ENCODE data around the gene FAM110A. TPM values are rescaled to one million over a fixed set of nuclear protein-coding genes. Genes with fewer than 3 reads are reported as not detected.

FAM110A gene
- total and polyA plus RNA-seq, 9 of the 15 experiments (the other 6 are each of a cell fraction or from before 2014, with no cell fraction given): 0.73 to 15.5 (median 3.6) TPM

DNA sequence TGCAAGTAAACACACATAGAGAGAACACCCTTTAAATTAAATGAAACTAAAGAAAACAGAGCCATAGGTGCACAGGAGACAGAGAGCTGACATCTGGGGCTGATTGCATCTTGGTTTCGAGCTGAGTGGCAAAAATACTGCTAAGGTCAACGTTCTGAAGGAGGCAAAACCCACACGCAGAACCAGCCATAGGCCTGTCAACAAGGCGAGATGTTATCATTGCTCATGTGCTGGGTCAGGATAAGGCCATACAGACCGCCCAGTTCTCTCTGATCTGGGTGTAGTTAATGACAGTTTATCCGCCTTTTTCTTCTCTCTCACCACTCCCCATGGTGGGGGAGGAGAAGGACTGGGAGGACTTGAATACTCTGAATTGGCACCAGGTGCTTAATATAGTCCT, 4.5 kb upstream of the FAM110A start (continued):
- TF ChIP-seq OTX1 (CRISPR knock-in tag; IDR thresholded peaks at IDR 0.05): no peak
- TF ChIP-seq PHF21A (IDR thresholded peaks at IDR 0.05; ENCODE audit: borderline replicate concordance, low read depth): no peak
- no peak for TF ChIP-seq ZNF668 (CRISPR knock-in tag; IDR thresholded peaks at IDR 0.05)
- TF ChIP-seq ZNF76 (CRISPR knock-in tag; IDR thresholded peaks at IDR 0.05; ENCODE audit: borderline replicate concordance): no peak
- TF ChIP-seq ATF7 (IDR thresholded peaks at IDR 0.05): peak; percentile 75
- no peak for TF ChIP-seq ZBTB7A (IDR thresholded peaks at IDR 0.05; ENCODE audit: borderline replicate concordance, control insufficient read depth, low read depth, low read length)
- TF ChIP-seq, protein P1, sequence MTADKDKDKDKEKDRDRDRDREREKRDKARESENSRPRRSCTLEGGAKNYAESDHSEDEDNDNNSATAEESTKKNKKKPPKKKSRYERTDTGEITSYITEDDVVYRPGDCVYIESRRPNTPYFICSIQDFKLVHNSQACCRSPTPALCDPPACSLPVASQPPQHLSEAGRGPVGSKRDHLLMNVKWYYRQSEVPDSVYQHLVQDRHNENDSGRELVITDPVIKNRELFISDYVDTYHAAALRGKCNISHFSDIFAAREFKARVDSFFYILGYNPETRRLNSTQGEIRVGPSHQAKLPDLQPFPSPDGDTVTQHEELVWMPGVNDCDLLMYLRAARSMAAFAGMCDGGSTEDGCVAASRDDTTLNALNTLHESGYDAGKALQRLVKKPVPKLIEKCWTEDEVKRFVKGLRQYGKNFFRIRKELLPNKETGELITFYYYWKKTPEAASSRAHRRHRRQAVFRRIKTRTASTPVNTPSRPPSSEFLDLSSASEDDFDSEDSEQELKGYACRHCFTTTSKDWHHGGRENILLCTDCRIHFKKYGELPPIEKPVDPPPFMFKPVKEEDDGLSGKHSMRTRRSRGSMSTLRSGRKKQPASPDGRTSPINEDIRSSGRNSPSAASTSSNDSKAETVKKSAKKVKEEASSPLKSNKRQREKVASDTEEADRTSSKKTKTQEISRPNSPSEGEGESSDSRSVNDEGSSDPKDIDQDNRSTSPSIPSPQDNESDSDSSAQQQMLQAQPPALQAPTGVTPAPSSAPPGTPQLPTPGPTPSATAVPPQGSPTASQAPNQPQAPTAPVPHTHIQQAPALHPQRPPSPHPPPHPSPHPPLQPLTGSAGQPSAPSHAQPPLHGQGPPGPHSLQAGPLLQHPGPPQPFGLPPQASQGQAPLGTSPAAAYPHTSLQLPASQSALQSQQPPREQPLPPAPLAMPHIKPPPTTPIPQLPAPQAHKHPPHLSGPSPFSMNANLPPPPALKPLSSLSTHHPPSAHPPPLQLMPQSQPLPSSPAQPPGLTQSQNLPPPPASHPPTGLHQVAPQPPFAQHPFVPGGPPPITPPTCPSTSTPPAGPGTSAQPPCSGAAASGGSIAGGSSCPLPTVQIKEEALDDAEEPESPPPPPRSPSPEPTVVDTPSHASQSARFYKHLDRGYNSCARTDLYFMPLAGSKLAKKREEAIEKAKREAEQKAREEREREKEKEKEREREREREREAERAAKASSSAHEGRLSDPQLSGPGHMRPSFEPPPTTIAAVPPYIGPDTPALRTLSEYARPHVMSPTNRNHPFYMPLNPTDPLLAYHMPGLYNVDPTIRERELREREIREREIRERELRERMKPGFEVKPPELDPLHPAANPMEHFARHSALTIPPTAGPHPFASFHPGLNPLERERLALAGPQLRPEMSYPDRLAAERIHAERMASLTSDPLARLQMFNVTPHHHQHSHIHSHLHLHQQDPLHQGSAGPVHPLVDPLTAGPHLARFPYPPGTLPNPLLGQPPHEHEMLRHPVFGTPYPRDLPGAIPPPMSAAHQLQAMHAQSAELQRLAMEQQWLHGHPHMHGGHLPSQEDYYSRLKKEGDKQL (CRISPR knock-in tag; IDR thresholded peaks at IDR 0.05; ENCODE audit: borderline replicate concordance): no peak
- TF ChIP-seq GTF2E2 (tag; IDR thresholded peaks at IDR 0.05): no peak
- no peak for TF ChIP-seq SP2 (IDR thresholded peaks at IDR 0.05; ENCODE audit: extremely low read depth, low read depth, low read length, poor library complexity, severe bottlenecking)
- TF ChIP-seq, protein P2, sequence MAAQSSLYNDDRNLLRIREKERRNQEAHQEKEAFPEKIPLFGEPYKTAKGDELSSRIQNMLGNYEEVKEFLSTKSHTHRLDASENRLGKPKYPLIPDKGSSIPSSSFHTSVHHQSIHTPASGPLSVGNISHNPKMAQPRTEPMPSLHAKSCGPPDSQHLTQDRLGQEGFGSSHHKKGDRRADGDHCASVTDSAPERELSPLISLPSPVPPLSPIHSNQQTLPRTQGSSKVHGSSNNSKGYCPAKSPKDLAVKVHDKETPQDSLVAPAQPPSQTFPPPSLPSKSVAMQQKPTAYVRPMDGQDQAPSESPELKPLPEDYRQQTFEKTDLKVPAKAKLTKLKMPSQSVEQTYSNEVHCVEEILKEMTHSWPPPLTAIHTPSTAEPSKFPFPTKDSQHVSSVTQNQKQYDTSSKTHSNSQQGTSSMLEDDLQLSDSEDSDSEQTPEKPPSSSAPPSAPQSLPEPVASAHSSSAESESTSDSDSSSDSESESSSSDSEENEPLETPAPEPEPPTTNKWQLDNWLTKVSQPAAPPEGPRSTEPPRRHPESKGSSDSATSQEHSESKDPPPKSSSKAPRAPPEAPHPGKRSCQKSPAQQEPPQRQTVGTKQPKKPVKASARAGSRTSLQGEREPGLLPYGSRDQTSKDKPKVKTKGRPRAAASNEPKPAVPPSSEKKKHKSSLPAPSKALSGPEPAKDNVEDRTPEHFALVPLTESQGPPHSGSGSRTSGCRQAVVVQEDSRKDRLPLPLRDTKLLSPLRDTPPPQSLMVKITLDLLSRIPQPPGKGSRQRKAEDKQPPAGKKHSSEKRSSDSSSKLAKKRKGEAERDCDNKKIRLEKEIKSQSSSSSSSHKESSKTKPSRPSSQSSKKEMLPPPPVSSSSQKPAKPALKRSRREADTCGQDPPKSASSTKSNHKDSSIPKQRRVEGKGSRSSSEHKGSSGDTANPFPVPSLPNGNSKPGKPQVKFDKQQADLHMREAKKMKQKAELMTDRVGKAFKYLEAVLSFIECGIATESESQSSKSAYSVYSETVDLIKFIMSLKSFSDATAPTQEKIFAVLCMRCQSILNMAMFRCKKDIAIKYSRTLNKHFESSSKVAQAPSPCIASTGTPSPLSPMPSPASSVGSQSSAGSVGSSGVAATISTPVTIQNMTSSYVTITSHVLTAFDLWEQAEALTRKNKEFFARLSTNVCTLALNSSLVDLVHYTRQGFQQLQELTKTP (IDR thresholded peaks at IDR 0.05; ENCODE audit: low read depth in 1 of 2, partially characterized antibody in 2 of 2): peak in 1 of 2 experiments; percentile 81
- TF ChIP-seq ATF3 (IDR thresholded peaks at IDR 0.05): no peak
- no peak for TF ChIP-seq ATF3 (CRISPR knock-in tag; conservative IDR thresholded peaks at IDR 0.05)
- peak; percentile 86 for TF ChIP-seq NBN (IDR thresholded peaks at IDR 0.05; ENCODE audit: low read depth)
- no peak for TF ChIP-seq SMC3 (conservative IDR thresholded peaks at IDR 0.05; ENCODE audit: insufficient read depth, low read depth, low read length)
- TF ChIP-seq ZFP30 (CRISPR knock-in tag; IDR thresholded peaks at IDR 0.05; ENCODE audit: borderline replicate concordance): no peak
- TF ChIP-seq, protein P3, sequence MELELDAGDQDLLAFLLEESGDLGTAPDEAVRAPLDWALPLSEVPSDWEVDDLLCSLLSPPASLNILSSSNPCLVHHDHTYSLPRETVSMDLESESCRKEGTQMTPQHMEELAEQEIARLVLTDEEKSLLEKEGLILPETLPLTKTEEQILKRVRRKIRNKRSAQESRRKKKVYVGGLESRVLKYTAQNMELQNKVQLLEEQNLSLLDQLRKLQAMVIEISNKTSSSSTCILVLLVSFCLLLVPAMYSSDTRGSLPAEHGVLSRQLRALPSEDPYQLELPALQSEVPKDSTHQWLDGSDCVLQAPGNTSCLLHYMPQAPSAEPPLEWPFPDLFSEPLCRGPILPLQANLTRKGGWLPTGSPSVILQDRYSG (tag; conservative IDR thresholded peaks at IDR 0.05; ENCODE audit: low read depth): no peak
- TF ChIP-seq RCOR1 (IDR thresholded peaks at IDR 0.05; ENCODE audit: borderline replicate concordance in 1 of 2, low read depth in 2 of 2, low read length in 2 of 2): peak in 1 of 2 experiments; percentile 91; a peak in 2 of 4 replicates
